Bronchial epithelial cell (primary cell): Measurements from ENCODE around the gene PRDM11. TPM values are rescaled to one million over a fixed set of nuclear protein-coding genes. Genes with fewer than 3 reads are reported as not detected.

Experiments
- DNase-seq: peaks from one replicate; pipeline ENCODE4 v3.0.0-alpha.2; 2010; ENCODE audit warnings: low read depth
- FAIRE-seq: peaks from 2 replicates; lab custom pipeline; 2011; peaks lifted over from hg19 to GRCh38; lab: Jason Lieb, UNC
- H3K27me3 ChIP-seq: 2 replicates; pipeline ENCODE4 v1.5.1; 2011; ENCODE audit warnings: low read length; ENCODE audit not compliant: control insufficient read depth, insufficient read depth
- H3K36me3 ChIP-seq: 2 replicates; pipeline ENCODE4 v1.5.1; 2011; ENCODE audit warnings: low read length; ENCODE audit not compliant: control insufficient read depth, insufficient read depth
- H3K4me3 ChIP-seq: 2 replicates; pipeline ENCODE4 v1.5.1; 2011; ENCODE audit warnings: mild to moderate bottlenecking, low read depth, low read length, control low read depth
- total RNA-seq: library from RNA; depleted of rRNA; stranded (reverse); fragments of >200 nt; gene quantifications from 2 replicates; pipeline ENCODE4 v1.2.1, GENCODE V29; 2014
- TF ChIP-seq, protein P1 (sequence below): IDR thresholded peaks from 2 replicates; pipeline ENCODE4 v1.5.1; 2011; ENCODE audit warnings: mild to moderate bottlenecking, moderate library complexity, low read length, control low read depth, inconsistent platforms; ENCODE audit not compliant: insufficient read depth, severe bottlenecking

The PRDM11 gene
- total RNA-seq, 1 donor from 2014 or later, result 4.7 TPM

GRCh38 chr11:45187375-45187774, 40.9 kb downstream of the PRDM11 start:
- DNase-seq (no peak), FAIRE-seq (no peak)
- TF ChIP-seq, protein P1, sequence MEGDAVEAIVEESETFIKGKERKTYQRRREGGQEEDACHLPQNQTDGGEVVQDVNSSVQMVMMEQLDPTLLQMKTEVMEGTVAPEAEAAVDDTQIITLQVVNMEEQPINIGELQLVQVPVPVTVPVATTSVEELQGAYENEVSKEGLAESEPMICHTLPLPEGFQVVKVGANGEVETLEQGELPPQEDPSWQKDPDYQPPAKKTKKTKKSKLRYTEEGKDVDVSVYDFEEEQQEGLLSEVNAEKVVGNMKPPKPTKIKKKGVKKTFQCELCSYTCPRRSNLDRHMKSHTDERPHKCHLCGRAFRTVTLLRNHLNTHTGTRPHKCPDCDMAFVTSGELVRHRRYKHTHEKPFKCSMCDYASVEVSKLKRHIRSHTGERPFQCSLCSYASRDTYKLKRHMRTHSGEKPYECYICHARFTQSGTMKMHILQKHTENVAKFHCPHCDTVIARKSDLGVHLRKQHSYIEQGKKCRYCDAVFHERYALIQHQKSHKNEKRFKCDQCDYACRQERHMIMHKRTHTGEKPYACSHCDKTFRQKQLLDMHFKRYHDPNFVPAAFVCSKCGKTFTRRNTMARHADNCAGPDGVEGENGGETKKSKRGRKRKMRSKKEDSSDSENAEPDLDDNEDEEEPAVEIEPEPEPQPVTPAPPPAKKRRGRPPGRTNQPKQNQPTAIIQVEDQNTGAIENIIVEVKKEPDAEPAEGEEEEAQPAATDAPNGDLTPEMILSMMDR, result no peak
- H3K36me3 ChIP-seq, result peaks cover 8% of the 10 kb centered on the region
- H3K4me3 ChIP-seq, result no peak overlapping the region
- no peaks in the 10 kb centered on the region for H3K27me3 ChIP-seq

- TF ChIP-seq, protein P1, result no peak
- peaks cover 6% of the 10 kb centered on the region for H3K36me3 ChIP-seq
- FAIRE-seq, result no peak
These were observed 41.7 kb downstream of the PRDM11 start for GRCh38 chr11:45188127-45188526.

DNA sequence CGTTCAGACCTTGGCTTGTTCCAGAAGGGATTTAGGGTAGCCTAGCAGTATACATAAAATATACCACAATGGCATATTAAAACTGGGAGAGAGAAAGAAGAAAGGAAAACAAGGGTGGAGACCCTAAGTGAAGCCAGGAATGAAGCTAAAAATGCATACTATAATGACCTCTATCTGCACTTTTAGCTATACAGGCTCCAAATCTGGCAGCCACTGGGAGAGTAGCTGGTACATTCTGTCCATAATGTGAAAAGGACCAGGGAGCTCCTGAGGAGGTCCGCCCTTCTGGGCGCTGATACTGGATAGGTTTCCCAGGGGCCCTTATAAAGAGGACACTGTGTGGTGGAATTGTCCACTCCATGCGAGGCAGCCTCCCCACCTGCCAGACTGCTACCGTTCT, 42.8 kb downstream of the PRDM11 start:
- DNase-seq (no peak), FAIRE-seq (no peak)
- Histone ChIP-seq H3K27me3 (no peaks in the 10 kb centered on the region), H3K4me3 (no peak overlapping the region), H3K36me3 (peaks cover 4% of the 10 kb centered on the region)
- TF ChIP-seq, protein P1, result no peak

More at GRCh38 chr11:45188127-45188526, 41.7 kb downstream of the PRDM11 start:
- no peak overlapping the region for H3K4me3 ChIP-seq
- H3K27me3 ChIP-seq, result no peaks in the 10 kb centered on the region
- DNase-seq, result no peak

DNA sequence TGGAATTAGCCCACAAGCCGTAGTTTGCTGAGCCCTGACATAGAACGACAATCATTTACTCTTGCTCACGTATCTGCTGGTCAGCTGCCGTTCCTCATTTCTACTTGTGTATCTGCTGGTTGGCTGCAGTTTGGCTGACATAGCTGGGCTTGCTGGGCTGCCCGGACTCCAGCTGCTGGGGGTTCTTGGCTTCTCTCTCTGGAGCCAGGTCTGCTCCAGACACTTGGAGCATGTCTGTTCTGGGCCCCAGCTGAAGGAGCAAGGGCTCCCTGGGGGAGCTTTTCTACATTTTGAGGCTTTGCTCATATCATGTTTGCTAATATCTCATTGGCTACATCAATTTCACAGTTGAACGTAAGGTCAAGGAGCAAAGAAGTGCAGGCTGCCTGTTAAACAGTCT, 47.3 kb downstream of the PRDM11 start:
- TF ChIP-seq, protein P1, result no peak
- FAIRE-seq, result no peak

DNA sequence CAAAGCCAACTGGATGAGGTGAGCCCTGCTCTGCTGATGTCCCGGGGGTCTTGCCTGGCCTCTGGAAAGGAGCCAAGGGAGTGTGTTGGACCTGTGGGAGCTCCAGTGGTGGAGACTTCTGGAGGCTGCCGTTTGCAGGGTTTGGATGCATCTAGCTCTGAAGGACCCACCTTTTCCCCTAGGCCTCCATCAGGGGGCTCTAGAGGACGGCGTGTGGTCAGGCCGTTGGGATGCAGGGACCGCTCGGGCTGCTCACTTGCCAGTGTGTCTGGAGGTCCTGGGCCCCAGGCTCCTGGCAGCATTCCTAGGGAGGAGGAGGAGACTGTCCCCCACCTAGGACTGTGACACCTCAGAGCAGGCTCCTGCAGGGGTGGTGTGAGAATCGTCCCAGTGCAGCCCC, 58.3 kb downstream of the PRDM11 start:
- H3K36me3 ChIP-seq, result peaks cover 4% of the 10 kb centered on the region
- TF ChIP-seq, protein P1, result no peak
- no peaks in the 10 kb centered on the region for H3K27me3 ChIP-seq
- FAIRE-seq, result no peak
- no peak for DNase-seq
- H3K4me3 ChIP-seq, result no peak overlapping the region

More for the DNA sequence above, 47.3 kb downstream of the PRDM11 start:
- no peak overlapping the region for H3K4me3 ChIP-seq
- no peak for DNase-seq
- H3K27me3 ChIP-seq, result no peaks in the 10 kb centered on the region
- H3K36me3 ChIP-seq, result peaks cover 1% of the 10 kb centered on the region

DNA sequence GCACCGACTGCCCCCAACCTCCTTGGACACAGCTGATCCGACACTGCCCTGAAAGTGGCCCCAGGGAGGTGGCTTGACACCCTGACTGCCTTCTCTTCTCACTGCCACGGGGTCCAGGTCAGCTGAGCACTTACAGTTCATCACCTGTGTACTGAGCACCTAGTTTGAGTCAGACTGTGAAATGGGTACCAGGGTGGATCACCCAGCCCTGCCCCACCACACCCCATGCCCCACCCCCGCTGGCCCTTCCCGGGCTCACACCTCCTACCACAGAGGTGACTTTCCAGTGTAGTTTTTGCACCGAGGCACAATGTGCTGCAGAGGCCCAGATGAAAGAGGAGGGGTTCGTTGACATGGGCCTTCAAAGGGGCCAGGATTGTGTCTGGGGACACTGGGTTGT, 59.5 kb downstream of the PRDM11 start:
- TF ChIP-seq, protein P1, result no peak
- Histone ChIP-seq H3K4me3 (no peak overlapping the region), H3K36me3 (peaks cover 5% of the 10 kb centered on the region), H3K27me3 (no peaks in the 10 kb centered on the region)
- FAIRE-seq (no peak), DNase-seq (no peak)
